ENCODE data around the gene OLFML1. TPM values are rescaled to one million over a fixed set of nuclear protein-coding genes. Genes with fewer than 3 reads are reported as not detected.

Gene OLFML1
- total RNA-seq, 2 donors from 2014 or later: 7.4 to 8.7 TPM

DNA sequence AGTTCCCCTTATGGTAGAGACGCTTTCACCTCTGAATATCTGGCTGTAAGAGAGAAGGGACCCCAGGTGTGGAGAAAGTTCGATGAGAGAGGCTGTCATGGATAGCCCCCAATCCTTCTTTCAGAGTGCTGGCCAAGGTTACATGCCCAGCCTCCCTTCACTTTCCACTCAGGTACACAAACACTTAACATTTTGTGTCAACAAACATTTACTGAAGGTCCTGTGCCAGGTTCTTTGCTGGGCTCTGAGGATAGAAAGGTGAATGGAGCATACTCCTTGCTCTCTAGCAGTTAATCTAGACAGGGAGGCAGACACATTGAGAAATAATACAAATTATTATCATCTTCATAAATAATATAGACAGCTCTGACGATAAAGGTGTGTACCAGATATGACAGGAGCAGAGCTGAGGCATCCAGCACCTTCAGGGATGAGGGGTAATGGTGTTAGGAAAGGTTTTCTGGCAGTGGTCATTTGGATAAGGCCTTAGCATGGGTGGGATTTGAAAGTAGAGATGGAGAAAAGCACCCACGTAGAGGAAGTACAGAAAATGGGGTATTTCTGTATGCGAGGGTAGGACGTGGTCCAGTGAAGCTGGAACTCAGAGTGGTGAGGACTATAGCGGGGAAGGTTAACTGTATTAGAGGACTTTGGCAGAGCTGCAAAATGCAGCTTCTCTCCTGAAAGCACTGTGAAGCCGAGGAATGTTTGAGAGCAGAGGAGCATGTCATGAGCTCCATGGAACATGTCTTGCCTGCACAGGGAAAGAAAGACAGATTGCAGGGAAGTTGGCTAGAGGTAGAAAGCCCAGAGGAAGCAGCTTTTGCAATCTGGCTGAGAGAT lies 48.1 kb downstream of the OLFML1 start:
- H3K27me3 ChIP-seq (replicated peaks; ENCODE audit: insufficient read depth): no peaks in the 10 kb centered on the region
- TF ChIP-seq, protein P1, sequence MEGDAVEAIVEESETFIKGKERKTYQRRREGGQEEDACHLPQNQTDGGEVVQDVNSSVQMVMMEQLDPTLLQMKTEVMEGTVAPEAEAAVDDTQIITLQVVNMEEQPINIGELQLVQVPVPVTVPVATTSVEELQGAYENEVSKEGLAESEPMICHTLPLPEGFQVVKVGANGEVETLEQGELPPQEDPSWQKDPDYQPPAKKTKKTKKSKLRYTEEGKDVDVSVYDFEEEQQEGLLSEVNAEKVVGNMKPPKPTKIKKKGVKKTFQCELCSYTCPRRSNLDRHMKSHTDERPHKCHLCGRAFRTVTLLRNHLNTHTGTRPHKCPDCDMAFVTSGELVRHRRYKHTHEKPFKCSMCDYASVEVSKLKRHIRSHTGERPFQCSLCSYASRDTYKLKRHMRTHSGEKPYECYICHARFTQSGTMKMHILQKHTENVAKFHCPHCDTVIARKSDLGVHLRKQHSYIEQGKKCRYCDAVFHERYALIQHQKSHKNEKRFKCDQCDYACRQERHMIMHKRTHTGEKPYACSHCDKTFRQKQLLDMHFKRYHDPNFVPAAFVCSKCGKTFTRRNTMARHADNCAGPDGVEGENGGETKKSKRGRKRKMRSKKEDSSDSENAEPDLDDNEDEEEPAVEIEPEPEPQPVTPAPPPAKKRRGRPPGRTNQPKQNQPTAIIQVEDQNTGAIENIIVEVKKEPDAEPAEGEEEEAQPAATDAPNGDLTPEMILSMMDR (IDR thresholded peaks at IDR 0.05): no peak
- H3K4me3 ChIP-seq: no peak overlapping the region
- no peaks in the 10 kb centered on the region for H3K36me3 ChIP-seq
- ATAC-seq (ENCODE audit: insufficient number of reproducible peaks, low FRiP score, low read depth) (no peak), DNase-seq (ENCODE audit: low spot score) (no peak)
- H3K27ac ChIP-seq: no peak overlapping the region
- H3K9me3 ChIP-seq: no peaks in the 10 kb centered on the region
- H3K4me1 ChIP-seq (ENCODE audit: control insufficient read depth in 1 of 2, low read depth in 2 of 2): no peaks in the 10 kb centered on the region

DNA sequence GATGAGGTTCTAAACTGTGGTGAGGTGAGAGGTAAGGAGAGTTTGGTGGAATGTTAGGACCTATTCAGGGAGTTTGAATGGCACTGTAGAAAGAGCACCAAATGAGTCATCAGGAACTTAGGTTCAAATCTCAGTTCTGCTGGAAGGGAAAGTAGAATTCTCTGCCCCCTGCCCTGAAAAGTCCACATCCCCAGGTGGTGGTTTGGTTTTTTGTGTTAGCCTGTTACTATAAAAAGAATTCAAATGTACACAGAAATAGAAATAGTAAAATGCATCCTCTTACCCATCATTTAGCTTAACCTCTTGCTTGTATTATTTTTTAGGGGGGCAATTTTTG lies 48.7 kb downstream of the OLFML1 start:
- Histone ChIP-seq H3K36me3 (no peaks in the 10 kb centered on the region), H3K4me3 (no peak overlapping the region), H3K4me1 (ENCODE audit: control insufficient read depth in 1 of 2, low read depth in 2 of 2) (no peaks in the 10 kb centered on the region), H3K27ac (no peak overlapping the region), H3K9me3 (no peaks in the 10 kb centered on the region), H3K27me3 (replicated peaks; ENCODE audit: insufficient read depth) (no peaks in the 10 kb centered on the region)
- DNase-seq (ENCODE audit: low spot score) (no peak), ATAC-seq (ENCODE audit: insufficient number of reproducible peaks, low FRiP score, low read depth) (no peak)
- TF ChIP-seq, protein P1 (IDR thresholded peaks at IDR 0.05): no peak

DNA sequence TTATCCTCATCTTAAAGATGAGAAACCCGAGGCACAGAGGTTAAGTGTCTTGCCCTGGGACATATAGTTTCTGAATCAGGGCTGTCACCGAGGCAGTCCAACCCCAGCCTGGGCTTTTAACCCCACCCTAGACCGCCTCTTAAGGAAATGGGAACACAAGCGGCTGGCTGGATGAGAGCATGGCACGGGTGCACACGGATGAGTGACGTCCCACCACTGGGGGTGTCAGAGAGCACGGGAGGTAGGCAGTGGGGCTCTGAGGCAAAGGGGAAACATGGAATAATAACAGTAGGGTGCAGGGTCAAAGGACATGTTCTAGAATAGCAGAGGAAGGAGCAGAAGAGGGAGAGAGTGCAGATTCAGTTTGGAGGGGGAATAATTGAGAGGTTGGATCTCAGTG lies 50.8 kb downstream of the OLFML1 start:
- H3K9me3 ChIP-seq: no peaks in the 10 kb centered on the region
- no peak for DNase-seq (ENCODE audit: low spot score)
- TF ChIP-seq, protein P1 (IDR thresholded peaks at IDR 0.05): no peak
- ATAC-seq (ENCODE audit: insufficient number of reproducible peaks, low FRiP score, low read depth): no peak
- no peaks in the 10 kb centered on the region for H3K4me1 ChIP-seq (ENCODE audit: control insufficient read depth in 1 of 2, low read depth in 2 of 2)
- H3K27me3 ChIP-seq (replicated peaks; ENCODE audit: insufficient read depth): no peaks in the 10 kb centered on the region
- no peaks in the 10 kb centered on the region for H3K36me3 ChIP-seq
- H3K27ac ChIP-seq: no peak overlapping the region
- no peak overlapping the region for H3K4me3 ChIP-seq

DNA sequence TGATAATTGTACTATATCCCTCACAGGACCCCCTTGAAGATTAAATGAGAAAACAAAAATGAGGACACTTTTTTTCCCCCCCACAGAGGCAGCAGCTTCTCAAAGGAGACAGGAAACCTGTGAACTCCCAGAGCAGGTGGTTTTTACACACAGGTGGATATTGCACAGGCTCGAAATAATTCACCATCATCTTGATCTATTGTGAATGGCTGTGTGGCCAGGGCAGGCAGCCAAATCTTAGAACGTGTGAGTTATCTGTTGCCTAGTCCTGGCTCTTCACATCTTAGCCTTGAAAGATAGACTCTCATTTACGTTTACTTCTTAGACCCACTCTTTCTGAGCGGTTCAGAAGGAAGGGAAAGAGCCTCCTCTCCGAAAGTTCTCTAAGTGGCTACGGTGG lies 52.0 kb downstream of the OLFML1 start:
- ATAC-seq (ENCODE audit: insufficient number of reproducible peaks, low FRiP score, low read depth) (no peak), DNase-seq (ENCODE audit: low spot score) (no peak)
- no peak overlapping the region for H3K27ac ChIP-seq
- no peaks in the 10 kb centered on the region for H3K9me3 ChIP-seq
- no peaks in the 10 kb centered on the region for H3K36me3 ChIP-seq
- no peaks in the 10 kb centered on the region for H3K27me3 ChIP-seq (replicated peaks; ENCODE audit: insufficient read depth)
- no peaks in the 10 kb centered on the region for H3K4me1 ChIP-seq (ENCODE audit: control insufficient read depth in 1 of 2, low read depth in 2 of 2)
- H3K4me3 ChIP-seq: no peak overlapping the region
- TF ChIP-seq, protein P1 (IDR thresholded peaks at IDR 0.05): no peak

DNA sequence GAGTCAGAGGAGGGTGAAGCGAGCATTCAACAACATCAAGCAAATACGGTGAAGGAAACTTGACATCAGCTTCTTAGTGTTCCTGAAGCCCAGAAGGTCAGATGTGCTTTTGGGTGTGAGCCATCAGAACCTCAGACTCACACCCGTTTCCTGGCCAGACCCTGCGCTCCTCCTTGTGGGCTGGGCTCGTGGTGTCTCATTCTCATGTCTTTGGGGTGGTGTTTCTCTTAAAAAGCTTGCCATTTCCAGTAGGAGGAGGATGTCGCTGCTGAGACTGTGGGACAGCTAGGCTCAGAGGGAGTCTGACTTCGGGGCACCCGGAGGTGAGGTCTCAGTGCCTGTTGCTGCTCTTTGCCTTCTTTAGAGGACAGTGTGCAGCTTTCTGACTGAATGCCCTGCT lies 52.7 kb downstream of the OLFML1 start:
- Histone ChIP-seq H3K27me3 (replicated peaks; ENCODE audit: insufficient read depth) (no peaks in the 10 kb centered on the region), H3K27ac (no peak overlapping the region), H3K4me1 (ENCODE audit: control insufficient read depth in 1 of 2, low read depth in 2 of 2) (no peaks in the 10 kb centered on the region), H3K4me3 (no peak overlapping the region), H3K9me3 (no peaks in the 10 kb centered on the region), H3K36me3 (no peaks in the 10 kb centered on the region)
- DNase-seq (ENCODE audit: low spot score) (no peak), ATAC-seq (ENCODE audit: insufficient number of reproducible peaks, low FRiP score, low read depth) (no peak)
- TF ChIP-seq, protein P1 (IDR thresholded peaks at IDR 0.05): no peak

Measured in thoracic aorta (tissue), 2 donors.